ENCODE results near the gene MPPED1. TPM values are rescaled to one million over a fixed set of nuclear protein-coding genes. Genes with fewer than 3 reads are reported as not detected.

The MPPED1 gene
- total RNA-seq, 1 experiment from 2014 or later = 0.28 TPM

GRCh38 chr22:43534916-43535315 is 123.1 kb downstream of the MPPED1 start:
- no peak overlapping the region for H2BK120ac ChIP-seq (ENCODE audit: low read depth, low read length, poor library complexity, severe bottlenecking)
- H3K9me3 Mint-ChIP-seq = peaks cover 11 to 17% of the 10 kb centered on the region in 2 experiments
- no CpG with 5 or more reads among the region's 6 CpGs for WGBS (ENCODE audit: extremely low coverage, insufficient read length, low lambda C conversion rate)
- H3K27ac Mint-ChIP-seq = no peak overlapping the region; a peak in 1 of 7 replicates
- H2AK5ac ChIP-seq (ENCODE audit: insufficient read length, low read length) = no peak overlapping the region
- no peaks in the 10 kb centered on the region for H3K27me3 ChIP-seq (ENCODE audit: insufficient read depth, low read length)
- H3K9me3 ChIP-seq (ENCODE audit: control insufficient read depth, low read depth, low read length) = no peaks in the 10 kb centered on the region
- peaks cover 13% of the 10 kb centered on the region for H3K27me3 Mint-ChIP-seq (ENCODE audit: low read depth)
- H3K23ac ChIP-seq (ENCODE audit: insufficient read length, low read depth, low read length) = no peak overlapping the region
- no peak overlapping the region for H3K14ac ChIP-seq (ENCODE audit: insufficient read depth, low read length)
- H3K4ac ChIP-seq (ENCODE audit: low read depth, low read length) = no peak overlapping the region
- no peak overlapping the region for H3K4me2 ChIP-seq (ENCODE audit: insufficient read depth, insufficient read length, low read length)
- no peak overlapping the region for H3T11ph ChIP-seq (ENCODE audit: low read length)
- no peak overlapping the region for H4K91ac ChIP-seq (ENCODE audit: insufficient read length, low read depth, low read length)
- no peak overlapping the region for H2BK12ac ChIP-seq (ENCODE audit: insufficient read length, low read depth, low read length)
- TF ChIP-seq CTCF (conservative IDR thresholded peaks at IDR 0.05) = no peak
- no peak overlapping the region for H2BK5ac ChIP-seq (ENCODE audit: insufficient read length, low read length)
- H3K56ac ChIP-seq (ENCODE audit: insufficient read length, low read depth, low read length) = no peak overlapping the region
- H3K27ac ChIP-seq (ENCODE audit: insufficient read length, low read depth, low read length) = no peak overlapping the region
- no peak overlapping the region for H4K5ac ChIP-seq (ENCODE audit: insufficient read length, low read depth, low read length)
- no peak overlapping the region for H2BK15ac ChIP-seq (ENCODE audit: low read depth, low read length)
- no peak overlapping the region for H2BK20ac ChIP-seq (ENCODE audit: low read depth, low read length, poor library complexity, severe bottlenecking)
- H3K4me3 Mint-ChIP-seq = no peak overlapping the region
- no peaks in the 10 kb centered on the region for H3K79me2 ChIP-seq (ENCODE audit: insufficient read depth, low read length)
- H3K4me1 ChIP-seq (ENCODE audit: insufficient read depth, low read length) = no peaks in the 10 kb centered on the region
- no peak overlapping the region for H3K18ac ChIP-seq (ENCODE audit: insufficient read length, low read depth, low read length)
- H4K8ac ChIP-seq (replicated peaks; ENCODE audit: insufficient read length, low read depth, low read length) = no peak overlapping the region
- H3K9ac ChIP-seq (ENCODE audit: extremely low read depth, insufficient read length, low read length) = no peak overlapping the region
- H3K36me3 Mint-ChIP-seq (ENCODE audit: insufficient read depth in 1 of 3, low read depth in 3 of 3) = peaks cover 5 to 11% (median 8%) of the 10 kb centered on the region in 3 experiments; a peak in 5 of 7 replicates
- no peak for DNase-seq
- no peak overlapping the region for H2AFZ ChIP-seq (ENCODE audit: low read length)
- H3K4me1 Mint-ChIP-seq = peaks cover 0 to 9% of the 10 kb centered on the region in 2 experiments; a peak in 2 of 4 replicates
- H3K79me1 ChIP-seq (ENCODE audit: insufficient read depth, low read depth, low read length, poor library complexity, severe bottlenecking) = no peaks in the 10 kb centered on the region
- H3K23me2 ChIP-seq (ENCODE audit: insufficient read length, low read depth, low read length, poor library complexity, severe bottlenecking) = no peaks in the 10 kb centered on the region
- H4K20me1 ChIP-seq (ENCODE audit: control insufficient read depth, insufficient read depth, insufficient read length) = no peaks in the 10 kb centered on the region

All from H9 (cell line).